GM12878 (cell line): Measurements from ENCODE around the gene ANKRD16. TPM values are rescaled to one million over a fixed set of nuclear protein-coding genes. Genes with fewer than 3 reads are reported as not detected.

Experiments
- EZH2 ChIP-seq: IDR thresholded peaks from 2 replicates; pipeline ENCODE4 v1.6.1; 2012; ENCODE audit warnings: low read depth, mild to moderate bottlenecking, control low read depth, inconsistent platforms, low read length, borderline replicate concordance; ENCODE audit not compliant: control insufficient read depth
- IKZF1 ChIP-seq: fragments of 450-650 bp; conservative IDR thresholded peaks from 2 replicates; pipeline ENCODE4 v1.6.1; 2017; ENCODE audit warnings: antibody characterized with exemption, mild to moderate bottlenecking
- NFYA ChIP-seq: IDR thresholded peaks from 2 replicates; pipeline ENCODE4 v1.6.1; 2011; ENCODE audit warnings: low read depth, mild to moderate bottlenecking, low read length, improper control_type of control experiment, borderline replicate concordance
- NR2C2 ChIP-seq: IDR thresholded peaks from 2 replicates; pipeline ENCODE4 v1.6.1; 2011; ENCODE audit warnings: borderline replicate concordance, low read depth; ENCODE audit not compliant: control insufficient read depth, insufficient read length
- PAX5 ChIP-seq: IDR thresholded peaks from 2 replicates; pipeline ENCODE4 v1.6.1; 2011; ENCODE audit warnings: low read depth, low read length, borderline replicate concordance
- RAD21 ChIP-seq: IDR thresholded peaks from 2 replicates; pipeline ENCODE4 v1.6.1; 2011; ENCODE audit warnings: mild to moderate bottlenecking, low read depth, low read length, moderate library complexity; ENCODE audit not compliant: insufficient read depth
- RB1 ChIP-seq: fragments of 450-650 bp; formaldehyde crosslinking; IDR thresholded peaks from 2 replicates; pipeline ENCODE4 v1.6.1; 2017; ENCODE audit warnings: mild to moderate bottlenecking, borderline replicate concordance
- RELA ChIP-seq: fragments of 450-650 bp; IDR thresholded peaks from 2 replicates; pipeline ENCODE4 v1.8.0; 2014; ENCODE audit warnings: borderline replicate concordance; ENCODE audit not compliant: partially characterized antibody
- SIX5 ChIP-seq: IDR thresholded peaks from 2 replicates; pipeline ENCODE4 v1.6.1; 2011; ENCODE audit warnings: mild to moderate bottlenecking, low read depth, low read length, moderate library complexity; ENCODE audit not compliant: severe bottlenecking
- SRF ChIP-seq, 2 experiments: IDR thresholded peaks; 2 replicates each; pipeline ENCODE4 v1.6.1; 2011; ENCODE audit warnings: low read depth in 2 of 2, low read length in 2 of 2, mild to moderate bottlenecking in 1 of 2, moderate library complexity in 1 of 2
- STAT1 ChIP-seq: fragments of 450-650 bp; conservative IDR thresholded peaks from 2 replicates; pipeline ENCODE4 v1.6.1; 2014; ENCODE audit warnings: antibody characterized with exemption, mild to moderate bottlenecking
- TCF7 ChIP-seq: IDR thresholded peaks from 2 replicates; pipeline ENCODE4 v1.6.1; 2014; ENCODE audit warnings: antibody characterized with exemption, borderline replicate concordance
- polyA plus RNA-seq, 11 experiments: library from polyadenylated mRNA; depleted of rRNA in 4 of 11; unstranded in 6 of 11; stranded (reverse) in 5 of 11; fragments of >200 nt; fragmentation: Nextera tagmentation in 4 of 11; fragmentation: Illumina TruSeq in 1 of 11; extraction: Ambion mirVana in 4 of 11; extraction: Trizol in 1 of 11; gene quantifications; 1 replicate in 1 of 11; 2 replicates in 10 of 11; pipeline versions ENCODE4 v1.2.1 to v1.2.3, GENCODE V29; 2011 to 2016; ENCODE audit warnings: inconsistent platforms in 2 of 11, missing spikeins in 2 of 11, low read depth in 1 of 11
- total RNA-seq, 4 experiments: library from RNA; depleted of rRNA in 3 of 4; stranded (reverse); fragments of >200 nt in 3 of 4; fragmentation: Illumina TruSeq in 1 of 4; extraction: Trizol in 1 of 4; gene quantifications; 2 replicates each; pipeline versions ENCODE4 v1.2.1 to v1.2.3, GENCODE V29; 2013 to 2021
- TF ChIP-seq, protein P1 (sequence below): IDR thresholded peaks from 2 replicates; pipeline ENCODE4 v1.6.1; 2012; ENCODE audit warnings: low read depth, low read length, improper control_type of control experiment
- TF ChIP-seq, protein P2 (sequence below): IDR thresholded peaks from 2 replicates; pipeline ENCODE4 v1.6.1; 2011; ENCODE audit warnings: mild to moderate bottlenecking, low read depth, low read length, moderate library complexity; ENCODE audit not compliant: insufficient replicate concordance
- TF ChIP-seq, protein P3 (sequence below): fragments of 450-650 bp; IDR thresholded peaks from 2 replicates; pipeline ENCODE4 v1.6.1; 2017; ENCODE audit warnings: mild to moderate bottlenecking
- TF ChIP-seq, protein P4 (sequence below): IDR thresholded peaks from 2 replicates; pipeline ENCODE4 v1.6.1; 2011; ENCODE audit warnings: borderline replicate concordance, low read depth, mild to moderate bottlenecking, moderate library complexity, mixed read lengths, low read length; ENCODE audit not compliant: insufficient read depth; ENCODE audit errors: extremely low read length

ANKRD16 gene
- total and polyA plus RNA-seq, 10 of the 15 experiments (the other 5 are each of a cell fraction or from before 2014, with no cell fraction given), result 0.57 to 13.6 (median 4.4) TPM

DNA sequence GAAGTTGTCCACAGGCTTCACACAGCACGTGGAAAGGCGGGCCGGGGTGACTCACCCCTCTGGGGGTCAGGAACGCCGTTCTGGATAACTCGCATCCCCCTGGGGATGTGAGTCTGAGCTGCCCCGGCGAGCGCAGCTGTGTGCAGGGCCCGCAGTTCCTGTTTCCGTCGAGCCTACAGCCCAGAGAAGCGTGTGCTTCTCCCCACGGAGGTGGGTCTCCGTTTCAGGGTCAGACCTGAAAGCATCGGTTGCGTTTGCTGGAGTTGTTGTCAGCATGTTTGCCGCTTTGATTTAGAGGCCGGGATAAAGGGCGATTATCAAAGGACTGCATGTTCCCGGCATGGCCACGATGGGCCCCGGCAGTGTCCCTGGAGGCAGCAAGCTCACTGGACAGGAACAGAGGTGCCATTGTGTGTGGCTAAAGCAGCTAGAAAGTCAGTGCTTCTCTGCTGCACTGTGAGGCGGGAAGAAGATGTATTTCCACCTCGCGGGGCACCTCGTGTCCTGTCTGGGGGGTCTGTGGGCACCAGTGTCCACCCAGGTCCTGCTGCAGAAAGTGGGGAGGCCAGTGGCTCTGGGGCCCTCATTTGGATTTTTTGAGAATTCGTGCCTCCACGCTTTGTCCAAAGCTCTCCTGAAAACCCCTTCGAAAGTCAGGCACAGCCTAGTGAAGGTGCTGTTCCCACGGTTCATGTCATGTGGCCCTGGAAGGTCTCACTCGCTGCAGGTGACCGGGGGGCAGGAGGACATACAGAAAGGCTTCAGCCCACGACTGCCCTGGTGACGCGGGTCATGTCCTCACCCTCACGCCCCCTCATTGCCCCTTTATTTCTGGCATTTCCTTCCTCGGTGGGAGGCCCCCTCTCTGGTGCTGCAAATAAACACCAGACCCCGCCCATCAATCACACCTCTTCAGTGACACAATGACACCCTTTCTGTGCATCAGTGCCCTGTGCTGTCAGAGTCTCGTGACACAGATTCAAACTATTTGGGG, 49.1 kb downstream of the ANKRD16 start (continued):
- TF ChIP-seq RELA (peak; percentile 29), NR2C2 (no peak), PAX5 (peak; percentile 100), TCF7 (no peak), RAD21 (0 out of 2 replicates have a peak, but pooled peaks have one; percentile 18), NFYA (no peak), SRF (IDR thresholded peaks at IDR 0.05; ENCODE audit: low read depth in 2 of 2, low read length in 2 of 2) (no peak), SIX5 (no peak), IKZF1 (peak; percentile 83), EZH2 (no peak), STAT1 (0 out of 2 replicates have a peak, but pooled peaks have one; percentile 34), RB1 (no peak; the same call in 1 of the 2 replicates)
- TF ChIP-seq, protein P1, sequence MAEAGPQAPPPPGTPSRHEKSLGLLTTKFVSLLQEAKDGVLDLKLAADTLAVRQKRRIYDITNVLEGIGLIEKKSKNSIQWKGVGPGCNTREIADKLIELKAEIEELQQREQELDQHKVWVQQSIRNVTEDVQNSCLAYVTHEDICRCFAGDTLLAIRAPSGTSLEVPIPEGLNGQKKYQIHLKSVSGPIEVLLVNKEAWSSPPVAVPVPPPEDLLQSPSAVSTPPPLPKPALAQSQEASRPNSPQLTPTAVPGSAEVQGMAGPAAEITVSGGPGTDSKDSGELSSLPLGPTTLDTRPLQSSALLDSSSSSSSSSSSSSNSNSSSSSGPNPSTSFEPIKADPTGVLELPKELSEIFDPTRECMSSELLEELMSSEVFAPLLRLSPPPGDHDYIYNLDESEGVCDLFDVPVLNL, result no peak
- TF ChIP-seq, protein P2, sequence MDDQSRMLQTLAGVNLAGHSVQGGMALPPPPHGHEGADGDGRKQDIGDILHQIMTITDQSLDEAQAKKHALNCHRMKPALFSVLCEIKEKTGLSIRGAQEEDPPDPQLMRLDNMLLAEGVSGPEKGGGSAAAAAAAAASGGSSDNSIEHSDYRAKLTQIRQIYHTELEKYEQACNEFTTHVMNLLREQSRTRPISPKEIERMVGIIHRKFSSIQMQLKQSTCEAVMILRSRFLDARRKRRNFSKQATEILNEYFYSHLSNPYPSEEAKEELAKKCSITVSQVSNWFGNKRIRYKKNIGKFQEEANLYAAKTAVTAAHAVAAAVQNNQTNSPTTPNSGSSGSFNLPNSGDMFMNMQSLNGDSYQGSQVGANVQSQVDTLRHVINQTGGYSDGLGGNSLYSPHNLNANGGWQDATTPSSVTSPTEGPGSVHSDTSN, result peak; percentile 82
- TF ChIP-seq, protein P3, sequence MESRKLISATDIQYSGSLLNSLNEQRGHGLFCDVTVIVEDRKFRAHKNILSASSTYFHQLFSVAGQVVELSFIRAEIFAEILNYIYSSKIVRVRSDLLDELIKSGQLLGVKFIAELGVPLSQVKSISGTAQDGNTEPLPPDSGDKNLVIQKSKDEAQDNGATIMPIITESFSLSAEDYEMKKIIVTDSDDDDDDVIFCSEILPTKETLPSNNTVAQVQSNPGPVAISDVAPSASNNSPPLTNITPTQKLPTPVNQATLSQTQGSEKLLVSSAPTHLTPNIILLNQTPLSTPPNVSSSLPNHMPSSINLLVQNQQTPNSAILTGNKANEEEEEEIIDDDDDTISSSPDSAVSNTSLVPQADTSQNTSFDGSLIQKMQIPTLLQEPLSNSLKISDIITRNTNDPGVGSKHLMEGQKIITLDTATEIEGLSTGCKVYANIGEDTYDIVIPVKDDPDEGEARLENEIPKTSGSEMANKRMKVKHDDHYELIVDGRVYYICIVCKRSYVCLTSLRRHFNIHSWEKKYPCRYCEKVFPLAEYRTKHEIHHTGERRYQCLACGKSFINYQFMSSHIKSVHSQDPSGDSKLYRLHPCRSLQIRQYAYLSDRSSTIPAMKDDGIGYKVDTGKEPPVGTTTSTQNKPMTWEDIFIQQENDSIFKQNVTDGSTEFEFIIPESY, result no peak
- TF ChIP-seq, protein P4, sequence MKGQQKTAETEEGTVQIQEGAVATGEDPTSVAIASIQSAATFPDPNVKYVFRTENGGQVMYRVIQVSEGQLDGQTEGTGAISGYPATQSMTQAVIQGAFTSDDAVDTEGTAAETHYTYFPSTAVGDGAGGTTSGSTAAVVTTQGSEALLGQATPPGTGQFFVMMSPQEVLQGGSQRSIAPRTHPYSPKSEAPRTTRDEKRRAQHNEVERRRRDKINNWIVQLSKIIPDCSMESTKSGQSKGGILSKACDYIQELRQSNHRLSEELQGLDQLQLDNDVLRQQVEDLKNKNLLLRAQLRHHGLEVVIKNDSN, result peak; percentile 31
